ENCODE results near the gene ELP1.

ELP1 gene

GRCh38 chr9:108869092-108869725 is 64.7 kb downstream of the ELP1 start:
- no peak overlapping the region for H3K4me3 ChIP-seq (ENCODE audit: low read depth, low read length)
- H3K9me3 ChIP-seq (ENCODE audit: control insufficient read depth, low read length) = no peaks in the 10 kb centered on the region
- H3K4me2 ChIP-seq (ENCODE audit: low read length) = no peak overlapping the region
- no peaks in the 10 kb centered on the region for H3K27me3 ChIP-seq (ENCODE audit: control insufficient read depth, insufficient read depth, low read length)
- no peaks in the 10 kb centered on the region for H3K36me3 ChIP-seq (ENCODE audit: control insufficient read depth, insufficient read depth, low read length)
- H2AFZ ChIP-seq = no peak overlapping the region
- H3K9ac ChIP-seq = no peak overlapping the region
- TF ChIP-seq CTCF (IDR thresholded peaks at IDR 0.05) = no peak
- H3K79me2 ChIP-seq = no peaks in the 10 kb centered on the region
- H3K4me1 ChIP-seq = no peaks in the 10 kb centered on the region
- H3K27ac ChIP-seq = no peak overlapping the region

- Histone ChIP-seq H3K4me1 (no peaks in the 10 kb centered on the region), H3K9me3 (ENCODE audit: control insufficient read depth, low read length) (no peaks in the 10 kb centered on the region), H3K27me3 (ENCODE audit: control insufficient read depth, insufficient read depth, low read length) (no peaks in the 10 kb centered on the region), H3K4me2 (ENCODE audit: low read length) (no peak overlapping the region), H3K79me2 (no peaks in the 10 kb centered on the region), H3K4me3 (ENCODE audit: low read depth, low read length) (no peak overlapping the region), H3K36me3 (ENCODE audit: control insufficient read depth, insufficient read depth, low read length) (no peaks in the 10 kb centered on the region), H3K9ac (no peak overlapping the region), H3K27ac (no peak overlapping the region), H2AFZ (no peak overlapping the region)
- TF ChIP-seq CTCF (IDR thresholded peaks at IDR 0.05) = no peak
Measured at GRCh38 chr9:108867829-108868228, 66.1 kb downstream of the ELP1 start.

GRCh38 chr9:108867116-108867515 is 66.8 kb downstream of the ELP1 start:
- Histone ChIP-seq H3K36me3 (ENCODE audit: control insufficient read depth, insufficient read depth, low read length) (no peaks in the 10 kb centered on the region), H3K4me3 (ENCODE audit: low read depth, low read length) (no peak overlapping the region), H3K27me3 (ENCODE audit: control insufficient read depth, insufficient read depth, low read length) (no peaks in the 10 kb centered on the region), H3K79me2 (no peaks in the 10 kb centered on the region), H3K9ac (no peak overlapping the region), H2AFZ (no peak overlapping the region), H3K4me2 (ENCODE audit: low read length) (no peak overlapping the region), H3K27ac (no peak overlapping the region), H3K4me1 (no peaks in the 10 kb centered on the region), H3K9me3 (ENCODE audit: control insufficient read depth, low read length) (no peaks in the 10 kb centered on the region)
- no peak for TF ChIP-seq CTCF (IDR thresholded peaks at IDR 0.05)

GRCh38 chr9:108866001-108866420 is 67.9 kb downstream of the ELP1 start:
- Histone ChIP-seq H3K27ac (no peak overlapping the region), H3K79me2 (no peaks in the 10 kb centered on the region), H3K4me1 (no peaks in the 10 kb centered on the region), H2AFZ (no peak overlapping the region), H3K4me3 (ENCODE audit: low read depth, low read length) (no peak overlapping the region), H3K4me2 (ENCODE audit: low read length) (no peak overlapping the region), H3K9me3 (ENCODE audit: control insufficient read depth, low read length) (no peaks in the 10 kb centered on the region), H3K9ac (no peak overlapping the region), H3K36me3 (ENCODE audit: control insufficient read depth, insufficient read depth, low read length) (no peaks in the 10 kb centered on the region), H3K27me3 (ENCODE audit: control insufficient read depth, insufficient read depth, low read length) (no peaks in the 10 kb centered on the region)
- no peak for TF ChIP-seq CTCF (IDR thresholded peaks at IDR 0.05)

GRCh38 chr9:108865037-108865436 is 68.9 kb downstream of the ELP1 start:
- no peak overlapping the region for H3K4me3 ChIP-seq (ENCODE audit: low read depth, low read length)
- TF ChIP-seq CTCF (IDR thresholded peaks at IDR 0.05) = no peak
- H3K27ac ChIP-seq = no peak overlapping the region

More at GRCh38 chr9:108865037-108865436, 68.9 kb downstream of the ELP1 start:
- Histone ChIP-seq H3K4me2 (ENCODE audit: low read length) (no peak overlapping the region), H3K4me1 (no peaks in the 10 kb centered on the region), H2AFZ (no peak overlapping the region), H3K9ac (no peak overlapping the region), H3K36me3 (ENCODE audit: control insufficient read depth, insufficient read depth, low read length) (no peaks in the 10 kb centered on the region), H3K79me2 (no peaks in the 10 kb centered on the region), H3K9me3 (ENCODE audit: control insufficient read depth, low read length) (no peaks in the 10 kb centered on the region), H3K27me3 (ENCODE audit: control insufficient read depth, insufficient read depth, low read length) (no peaks in the 10 kb centered on the region)

Measured in parathyroid adenoma (tissue), 2 donors.